C4-2B (cell line): ENCODE data around the gene HOPX.

Source experiments
- CTCF ChIP-seq: fragments of 450-650 bp; conservative IDR thresholded peaks from 2 replicates; pipeline ENCODE4 v1.5.1; 2017; ENCODE audit warnings: mild to moderate bottlenecking
- ZFX ChIP-seq: fragments of 450-650 bp; IDR thresholded peaks from 2 replicates; pipeline ENCODE4 v1.6.1; 2017

GRCh38 chr4:56666279-56666678, 14.8 kb downstream of the HOPX start:
- TF ChIP-seq CTCF = no peak
- no peak for TF ChIP-seq ZFX
